GM23338 (cell line): ENCODE data around the gene LAMB3. TPM values are rescaled to one million over a fixed set of nuclear protein-coding genes. Genes with fewer than 3 reads are reported as not detected.
A peak's percentile ranks its signal among the peaks of the same experiment; 100 is the strongest.

Source experiments
- ATAC-seq: fragments of 200-7000 bp; cut with Tn5 transposase; 3 replicates; pipeline ENCODE4 v1.9.1; 2020
- DNase-seq: peaks from one replicate; pipeline ENCODE4 v3.0.0-alpha.2; 2015; ENCODE audit warnings: low spot score
- H2AFZ ChIP-seq: fragments of 200-600 bp; sonication (generic); 2 replicates; pipeline ENCODE4 v1.8.0; 2016; ENCODE audit warnings: antibody characterized with exemption, mild to moderate bottlenecking, moderate library complexity
- H3F3A ChIP-seq: fragments of 200-600 bp; sonication (generic); replicated peaks from 2 replicates; pipeline ENCODE4 v1.8.0; 2017; ENCODE audit warnings: antibody characterized with exemption, mixed run types, low read depth
- H3K27ac ChIP-seq: fragments of 200-600 bp; sonication (generic); 2 replicates; pipeline ENCODE4 v1.6.1; 2016; ENCODE audit warnings: low read depth
- H3K27me3 ChIP-seq: fragments of 200-600 bp; sonication (generic); 2 replicates; pipeline ENCODE4 v1.8.0; 2016; ENCODE audit warnings: mild to moderate bottlenecking, mixed run types, moderate library complexity; ENCODE audit not compliant: insufficient read depth
- H3K36me3 ChIP-seq: fragments of 200-600 bp; sonication (generic); 2 replicates; pipeline ENCODE4 v1.8.0; 2016; ENCODE audit warnings: mild to moderate bottlenecking; ENCODE audit not compliant: insufficient read depth
- H3K4me1 ChIP-seq: fragments of 200-600 bp; sonication (generic); 2 replicates; pipeline ENCODE4 v1.8.0; 2016; ENCODE audit warnings: mild to moderate bottlenecking, moderate library complexity; ENCODE audit not compliant: insufficient read depth
- H3K4me2 ChIP-seq: fragments of 200-600 bp; sonication (generic); 2 replicates; pipeline ENCODE4 v1.7.1; 2017; ENCODE audit warnings: mixed run types
- H3K4me3 ChIP-seq: fragments of 200-600 bp; sonication (generic); 2 replicates; pipeline ENCODE4 v1.6.1; 2016; ENCODE audit warnings: mixed run types
- H3K79me2 ChIP-seq: fragments of 200-600 bp; sonication (generic); replicated peaks from 2 replicates; pipeline ENCODE4 v1.8.0; 2017; ENCODE audit warnings: mild to moderate bottlenecking; ENCODE audit not compliant: insufficient read depth
- H3K9me2 ChIP-seq: fragments of 200-600 bp; sonication (generic); 2 replicates; pipeline ENCODE4 v1.8.0; 2017; ENCODE audit not compliant: insufficient read depth
- H4K20me1 ChIP-seq: fragments of 200-600 bp; sonication (generic); replicated peaks from 2 replicates; pipeline ENCODE4 v1.8.0; 2017; ENCODE audit warnings: mild to moderate bottlenecking; ENCODE audit not compliant: insufficient read depth
- H3K27ac Mint-ChIP-seq: 2 replicates; pipeline ENCODE4 v1.8.0; 2020; ENCODE audit warnings: inconsistent platforms, mild to moderate bottlenecking, moderate library complexity, mixed read lengths
- H3K27me3 Mint-ChIP-seq: 3 replicates; pipeline ENCODE4 v1.8.0; 2022; ENCODE audit warnings: low read depth, mild to moderate bottlenecking, moderate library complexity, mixed read lengths, inconsistent platforms; ENCODE audit not compliant: insufficient read depth, poor library complexity
- H3K36me3 Mint-ChIP-seq: 3 replicates; pipeline ENCODE4 v1.8.0; 2021; ENCODE audit warnings: low read depth, mild to moderate bottlenecking, inconsistent platforms, moderate library complexity, mixed read lengths
- H3K4me1 Mint-ChIP-seq: 3 replicates; pipeline ENCODE4 v1.8.0; 2020; ENCODE audit warnings: mild to moderate bottlenecking, inconsistent platforms, mixed read lengths
- H3K4me3 Mint-ChIP-seq: 3 replicates; pipeline ENCODE4 v1.8.0; 2021; ENCODE audit warnings: moderate library complexity, mild to moderate bottlenecking, inconsistent platforms, mixed read lengths
- H3K9me3 Mint-ChIP-seq: 3 replicates; pipeline ENCODE4 v1.8.0; 2020; ENCODE audit warnings: moderate library complexity, mild to moderate bottlenecking, inconsistent platforms, mixed read lengths
- EZH2 ChIP-seq: fragments of 200-600 bp; sonication (generic); IDR thresholded peaks from one replicate; pipeline ENCODE4 v1.8.0; 2017; ENCODE audit warnings: antibody characterized with exemption, mild to moderate bottlenecking, low read depth; ENCODE audit not compliant: unreplicated experiment
- JUNB ChIP-seq: IDR thresholded peaks from one replicate; pipeline ENCODE4 v1.6.1; 2016; ENCODE audit warnings: antibody characterized with exemption; ENCODE audit not compliant: unreplicated experiment
- NANOG ChIP-seq: IDR thresholded peaks from 2 replicates; pipeline ENCODE4 v1.6.1; 2016; ENCODE audit warnings: antibody characterized with exemption, borderline replicate concordance
- ZNF114 ChIP-seq: fragments of 250-450 bp; sonication (Bioruptor Pico); IDR thresholded peaks from 2 replicates; pipeline ENCODE4 v1.5.0; 2020; ENCODE audit warnings: mild to moderate bottlenecking, moderate library complexity
- ZNF331 ChIP-seq: fragments of 250-450 bp; sonication (Bioruptor Pico); IDR thresholded peaks from 2 replicates; pipeline ENCODE4 v1.5.0; 2020; ENCODE audit warnings: low read depth, mild to moderate bottlenecking, moderate library complexity
- polyA plus RNA-seq: library from polyadenylated mRNA; unstranded; fragments of >200 nt; fragmentation: Nextera tagmentation; extraction: Ambion mirVana; gene quantifications from 2 replicates; pipeline ENCODE4 v1.2.1, GENCODE V29; 2016
- total RNA-seq: library from RNA; depleted of rRNA; stranded (reverse); fragments of >200 nt; shearing (Covaris generic); gene quantifications from 2 replicates; pipeline ENCODE4 v1.2.3, GENCODE V29; 2014
- TF ChIP-seq, protein P1 (sequence below), 2 experiments: fragments of 200-600 bp in 1 of 2; sonication (generic) in 1 of 2; conservative IDR thresholded peaks; 2 replicates each; pipeline versions ENCODE4 v1.5.1 to v1.6.1; 2016 to 2017; ENCODE audit warnings: antibody characterized with exemption in 2 of 2, low read depth in 2 of 2, mild to moderate bottlenecking in 2 of 2, moderate library complexity in 1 of 2
- TF ChIP-seq, protein P2 (sequence below): IDR thresholded peaks from one replicate; pipeline ENCODE4 v1.6.1; 2018; ENCODE audit warnings: antibody characterized with exemption; ENCODE audit not compliant: unreplicated experiment

LAMB3 gene
- total and polyA plus RNA-seq, 2 experiments from 2014 or later: 0.05 to 0.52 TPM

GRCh38 chr1:209697126-209697525 lies 44.9 kb upstream of the LAMB3 start:
- Mint-ChIP-seq H3K4me1 (peaks cover 5% of the 10 kb centered on the region; the same call in 2 of the 3 replicates), H3K4me3 (no peak overlapping the region), H3K36me3 (no peaks in the 10 kb centered on the region), H3K27ac (no peak overlapping the region), H3K9me3 (no peaks in the 10 kb centered on the region), H3K27me3 (peaks cover 2% of the 10 kb centered on the region)
- TF ChIP-seq NANOG: no peak
- TF ChIP-seq ZNF331 (CRISPR knock-in tag): no peak
- Histone ChIP-seq H3K27ac (no peak overlapping the region), H3K27me3 (no peaks in the 10 kb centered on the region), H3K36me3 (no peaks in the 10 kb centered on the region), H3F3A (no peaks in the 10 kb centered on the region), H3K9me2 (no peaks in the 10 kb centered on the region), H3K4me1 (no peaks in the 10 kb centered on the region; the same call in 1 of the 2 replicates), H3K4me2 (no peak overlapping the region), H4K20me1 (no peaks in the 10 kb centered on the region), H3K4me3 (no peak overlapping the region), H2AFZ (no peak overlapping the region), H3K79me2 (no peaks in the 10 kb centered on the region)
- no peak for ATAC-seq
- no peak for DNase-seq

GRCh38 chr1:209696673-209697072 lies 44.4 kb upstream of the LAMB3 start:
- ATAC-seq (no peak), DNase-seq (no peak)
- no peak overlapping the region for H3K27ac Mint-ChIP-seq
- H3K4me1 ChIP-seq: no peaks in the 10 kb centered on the region
- H3K27ac ChIP-seq: no peak overlapping the region
- H3K4me1 Mint-ChIP-seq: peaks cover 7% of the 10 kb centered on the region; the same call in 2 of the 3 replicates
- no peak overlapping the region for H3K4me3 ChIP-seq
- H3F3A ChIP-seq: no peaks in the 10 kb centered on the region
- H3K36me3 Mint-ChIP-seq: no peaks in the 10 kb centered on the region
- TF ChIP-seq JUNB: no peak
- no peaks in the 10 kb centered on the region for H3K36me3 ChIP-seq
- peaks cover 2% of the 10 kb centered on the region for H3K27me3 Mint-ChIP-seq
- H3K9me3 Mint-ChIP-seq: no peaks in the 10 kb centered on the region
- H3K4me3 Mint-ChIP-seq: no peak overlapping the region
- no peaks in the 10 kb centered on the region for H4K20me1 ChIP-seq
- no peak overlapping the region for H2AFZ ChIP-seq
- H3K27me3 ChIP-seq: no peaks in the 10 kb centered on the region
- H3K9me2 ChIP-seq: no peaks in the 10 kb centered on the region
- no peak overlapping the region for H3K4me2 ChIP-seq
- no peaks in the 10 kb centered on the region for H3K79me2 ChIP-seq

DNA sequence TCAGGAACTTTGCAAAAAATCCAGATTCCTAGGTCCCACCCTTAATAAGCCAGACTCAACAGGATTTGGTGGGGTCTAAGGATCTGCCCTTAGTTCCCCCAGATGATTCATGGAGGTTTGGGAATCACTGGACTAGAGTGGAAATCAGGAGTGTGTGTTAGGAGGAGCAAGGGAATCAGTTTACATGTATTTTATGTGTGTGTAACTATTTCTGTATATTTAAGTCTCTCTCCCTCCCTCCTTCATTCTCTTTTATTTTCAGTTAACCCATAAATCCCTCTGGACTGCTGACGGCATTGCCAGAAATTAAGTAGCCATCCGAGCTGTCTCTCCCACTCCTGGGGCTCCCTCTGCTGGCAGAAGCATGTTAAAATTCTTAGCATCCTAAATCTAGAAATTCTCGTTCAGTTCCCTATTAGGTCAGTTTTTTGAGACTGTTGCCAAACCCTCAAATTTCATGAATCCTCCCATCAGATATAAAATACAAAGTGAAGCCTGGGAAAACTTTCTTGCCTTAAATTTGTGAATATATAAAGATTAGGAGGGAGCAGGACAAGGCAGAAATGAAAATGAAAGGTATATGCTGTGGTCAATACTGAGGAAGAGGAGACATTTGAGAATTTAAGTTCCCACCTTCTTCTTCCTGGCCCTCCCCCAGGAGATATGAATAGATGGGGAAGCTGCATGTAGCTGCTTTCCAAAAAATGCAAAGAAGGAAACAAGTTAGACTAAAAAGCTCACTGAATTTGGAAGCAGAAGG lies 40.7 kb upstream of the LAMB3 start:
- Mint-ChIP-seq H3K4me1 (peaks cover 7% of the 10 kb centered on the region; the same call in 2 of the 3 replicates), H3K27me3 (peaks cover 2% of the 10 kb centered on the region), H3K36me3 (no peaks in the 10 kb centered on the region), H3K27ac (no peak overlapping the region), H3K4me3 (no peak overlapping the region), H3K9me3 (no peaks in the 10 kb centered on the region)
- Histone ChIP-seq H3F3A (no peaks in the 10 kb centered on the region), H4K20me1 (no peaks in the 10 kb centered on the region), H3K27ac (no peak overlapping the region), H3K9me2 (no peaks in the 10 kb centered on the region), H3K4me2 (no peak overlapping the region), H3K79me2 (no peaks in the 10 kb centered on the region), H2AFZ (no peak overlapping the region), H3K27me3 (no peaks in the 10 kb centered on the region), H3K4me1 (no peaks in the 10 kb centered on the region), H3K4me3 (no peak overlapping the region), H3K36me3 (no peaks in the 10 kb centered on the region)
- DNase-seq (peak; percentile 91), ATAC-seq (peak; percentile 83)
- TF ChIP-seq EZH2 (no peak), ZNF114 (CRISPR knock-in tag) (no peak), JUNB (no peak)
- TF ChIP-seq, protein P1, sequence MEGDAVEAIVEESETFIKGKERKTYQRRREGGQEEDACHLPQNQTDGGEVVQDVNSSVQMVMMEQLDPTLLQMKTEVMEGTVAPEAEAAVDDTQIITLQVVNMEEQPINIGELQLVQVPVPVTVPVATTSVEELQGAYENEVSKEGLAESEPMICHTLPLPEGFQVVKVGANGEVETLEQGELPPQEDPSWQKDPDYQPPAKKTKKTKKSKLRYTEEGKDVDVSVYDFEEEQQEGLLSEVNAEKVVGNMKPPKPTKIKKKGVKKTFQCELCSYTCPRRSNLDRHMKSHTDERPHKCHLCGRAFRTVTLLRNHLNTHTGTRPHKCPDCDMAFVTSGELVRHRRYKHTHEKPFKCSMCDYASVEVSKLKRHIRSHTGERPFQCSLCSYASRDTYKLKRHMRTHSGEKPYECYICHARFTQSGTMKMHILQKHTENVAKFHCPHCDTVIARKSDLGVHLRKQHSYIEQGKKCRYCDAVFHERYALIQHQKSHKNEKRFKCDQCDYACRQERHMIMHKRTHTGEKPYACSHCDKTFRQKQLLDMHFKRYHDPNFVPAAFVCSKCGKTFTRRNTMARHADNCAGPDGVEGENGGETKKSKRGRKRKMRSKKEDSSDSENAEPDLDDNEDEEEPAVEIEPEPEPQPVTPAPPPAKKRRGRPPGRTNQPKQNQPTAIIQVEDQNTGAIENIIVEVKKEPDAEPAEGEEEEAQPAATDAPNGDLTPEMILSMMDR (conservative IDR thresholded peaks at IDR 0.05; ENCODE audit: low read depth in 2 of 2): peak; percentile 89 to 94
- TF ChIP-seq, protein P2, sequence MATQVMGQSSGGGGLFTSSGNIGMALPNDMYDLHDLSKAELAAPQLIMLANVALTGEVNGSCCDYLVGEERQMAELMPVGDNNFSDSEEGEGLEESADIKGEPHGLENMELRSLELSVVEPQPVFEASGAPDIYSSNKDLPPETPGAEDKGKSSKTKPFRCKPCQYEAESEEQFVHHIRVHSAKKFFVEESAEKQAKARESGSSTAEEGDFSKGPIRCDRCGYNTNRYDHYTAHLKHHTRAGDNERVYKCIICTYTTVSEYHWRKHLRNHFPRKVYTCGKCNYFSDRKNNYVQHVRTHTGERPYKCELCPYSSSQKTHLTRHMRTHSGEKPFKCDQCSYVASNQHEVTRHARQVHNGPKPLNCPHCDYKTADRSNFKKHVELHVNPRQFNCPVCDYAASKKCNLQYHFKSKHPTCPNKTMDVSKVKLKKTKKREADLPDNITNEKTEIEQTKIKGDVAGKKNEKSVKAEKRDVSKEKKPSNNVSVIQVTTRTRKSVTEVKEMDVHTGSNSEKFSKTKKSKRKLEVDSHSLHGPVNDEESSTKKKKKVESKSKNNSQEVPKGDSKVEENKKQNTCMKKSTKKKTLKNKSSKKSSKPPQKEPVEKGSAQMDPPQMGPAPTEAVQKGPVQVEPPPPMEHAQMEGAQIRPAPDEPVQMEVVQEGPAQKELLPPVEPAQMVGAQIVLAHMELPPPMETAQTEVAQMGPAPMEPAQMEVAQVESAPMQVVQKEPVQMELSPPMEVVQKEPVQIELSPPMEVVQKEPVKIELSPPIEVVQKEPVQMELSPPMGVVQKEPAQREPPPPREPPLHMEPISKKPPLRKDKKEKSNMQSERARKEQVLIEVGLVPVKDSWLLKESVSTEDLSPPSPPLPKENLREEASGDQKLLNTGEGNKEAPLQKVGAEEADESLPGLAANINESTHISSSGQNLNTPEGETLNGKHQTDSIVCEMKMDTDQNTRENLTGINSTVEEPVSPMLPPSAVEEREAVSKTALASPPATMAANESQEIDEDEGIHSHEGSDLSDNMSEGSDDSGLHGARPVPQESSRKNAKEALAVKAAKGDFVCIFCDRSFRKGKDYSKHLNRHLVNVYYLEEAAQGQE: no peak
